Mucosa of rectum (tissue), 2 donors: ENCODE data around the gene LRRN1.
"Not testable (repeated sequence)": the region's sequence is repeated elsewhere in the genome, so short reads cannot be mapped to it uniquely, and the experiment has no call there.

ENCODE experiments used
- H3K27ac ChIP-seq, 2 donors: one replicate each; pipeline ENCODE4 v1.7.0; 2013; ENCODE audit warnings: inconsistent platforms in 2 of 2, low read depth in 2 of 2, low read length in 2 of 2
- H3K27me3 ChIP-seq, 2 donors: one replicate each; pipeline ENCODE4 v1.7.0; 2013; ENCODE audit warnings: low read length in 2 of 2; ENCODE audit not compliant: control insufficient read depth in 2 of 2, insufficient read depth in 2 of 2
- H3K36me3 ChIP-seq, 2 donors: one replicate each; pipeline ENCODE4 v1.7.0; 2013; ENCODE audit warnings: low read length in 2 of 2; ENCODE audit not compliant: control insufficient read depth in 2 of 2, insufficient read depth in 2 of 2
- H3K4me1 ChIP-seq, 2 donors: one replicate each; pipeline ENCODE4 v1.7.0; 2013; ENCODE audit warnings: low read length in 2 of 2, mild to moderate bottlenecking in 1 of 2; ENCODE audit not compliant: control insufficient read depth in 2 of 2, insufficient read depth in 2 of 2
- H3K4me3 ChIP-seq, 2 donors: one replicate each; pipeline ENCODE4 v1.7.0; 2013; ENCODE audit warnings: low read length in 2 of 2
- H3K9ac ChIP-seq, 2 donors: one replicate each; pipeline ENCODE4 v1.7.0; 2013; ENCODE audit warnings: low read length in 2 of 2, low read depth in 1 of 2, mild to moderate bottlenecking in 1 of 2
- H3K9me3 ChIP-seq, 2 donors: one replicate each; pipeline ENCODE4 v1.7.0; 2013; ENCODE audit warnings: low read length in 2 of 2; ENCODE audit not compliant: control insufficient read depth in 2 of 2
- donor health status: healthy.
- donor health status: Normal muscosa, but diverticular disease.

Gene LRRN1

GRCh38 chr3:3875491-3875890 lies 76.3 kb downstream of the LRRN1 start:
- no peaks in the 10 kb centered on the region for H3K9me3 ChIP-seq
- no peaks in the 10 kb centered on the region for H3K27me3 ChIP-seq
- no peaks in the 10 kb centered on the region for H3K4me1 ChIP-seq
- no peaks in the 10 kb centered on the region for H3K36me3 ChIP-seq
- no peak overlapping the region for H3K4me3 ChIP-seq
- H3K27ac ChIP-seq: no peak overlapping the region
- no peak overlapping the region for H3K9ac ChIP-seq

DNA sequence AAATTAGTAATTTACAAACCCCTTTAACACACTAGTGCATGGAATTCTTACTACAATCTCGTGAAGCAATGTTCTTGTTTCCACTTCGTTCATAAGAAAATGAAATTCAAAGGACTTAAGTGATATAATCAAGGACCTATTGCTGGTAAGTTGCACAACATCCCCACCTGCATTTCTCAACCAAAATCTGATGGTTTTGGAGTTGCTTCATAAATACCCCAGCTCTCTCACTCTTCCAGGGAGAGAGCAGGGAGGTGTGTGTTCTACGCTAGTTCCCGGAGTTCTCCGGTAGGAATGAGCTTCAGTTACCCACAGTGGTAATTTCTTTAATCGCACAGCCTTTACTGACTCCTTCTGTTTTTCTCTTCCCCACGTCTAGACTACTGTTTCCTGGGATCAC lies 81.8 kb downstream of the LRRN1 start:
- no peaks in the 10 kb centered on the region for H3K4me1 ChIP-seq
- no peak overlapping the region for H3K9ac ChIP-seq
- H3K36me3 ChIP-seq: no peaks in the 10 kb centered on the region
- no peaks in the 10 kb centered on the region for H3K9me3 ChIP-seq
- H3K27me3 ChIP-seq: no peaks in the 10 kb centered on the region
- no peak overlapping the region for H3K27ac ChIP-seq
- H3K4me3 ChIP-seq: no peak overlapping the region

DNA sequence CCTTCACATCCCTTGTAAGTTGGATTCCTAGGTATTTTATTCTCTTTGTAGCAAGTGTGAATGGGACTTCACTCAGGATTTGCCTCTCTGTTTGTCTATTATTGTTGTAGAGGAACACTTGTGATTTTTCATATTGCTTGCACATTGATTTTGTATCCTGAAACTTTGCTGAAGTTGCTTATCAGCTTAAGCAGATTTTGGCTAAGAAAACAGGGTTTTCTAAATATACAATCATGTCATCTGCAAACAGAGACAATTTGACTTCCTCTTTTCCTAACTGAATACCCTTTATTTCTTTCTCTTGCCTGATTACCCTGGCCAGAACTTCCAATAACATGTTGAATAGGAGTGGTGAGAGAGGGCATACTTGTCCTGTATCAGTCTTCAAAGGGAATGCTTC lies 88.1 kb downstream of the LRRN1 start:
- H3K4me3 ChIP-seq, H3K27ac ChIP-seq, H3K9me3 ChIP-seq, H3K36me3 ChIP-seq, H3K27me3 ChIP-seq, H3K4me1 ChIP-seq, H3K9ac ChIP-seq: not testable (repeated sequence)

GRCh38 chr3:3893590-3893989 lies 94.4 kb downstream of the LRRN1 start:
- Histone ChIP-seq H3K36me3 (no peaks in the 10 kb centered on the region), H3K9ac (no peak overlapping the region), H3K4me1 (no peaks in the 10 kb centered on the region), H3K27me3 (no peaks in the 10 kb centered on the region), H3K27ac (no peak overlapping the region), H3K9me3 (no peaks in the 10 kb centered on the region), H3K4me3 (no peak overlapping the region)
